Measurements from ENCODE around the gene SMOC1. TPM values are rescaled to one million over a fixed set of nuclear protein-coding genes. Genes with fewer than 3 reads are reported as not detected.

SMOC1 gene
- total and polyA plus RNA-seq, 12 donors = 0.33 to 19.8 (median 4.5) TPM

DNA sequence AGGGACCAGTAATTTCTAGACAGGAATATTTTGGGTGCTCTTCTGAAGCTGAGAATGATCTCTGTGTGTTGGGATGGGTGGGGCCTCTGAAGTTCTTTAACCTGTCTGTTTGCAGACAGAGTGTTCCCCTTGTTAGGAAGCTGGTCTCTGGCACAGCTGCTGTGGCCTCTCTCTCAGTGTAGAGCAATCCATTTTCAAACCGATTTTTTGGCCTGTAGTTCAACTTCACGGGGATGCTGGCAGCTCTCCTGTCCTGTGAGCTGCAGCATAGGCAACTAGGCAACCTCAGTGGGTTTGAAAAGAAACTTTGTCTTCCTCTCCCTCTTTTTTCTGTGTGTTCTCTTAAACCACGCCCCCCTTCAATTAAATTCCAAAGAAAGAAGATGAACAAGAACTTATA, 69.1 kb downstream of the SMOC1 start:
- H3K9me3 ChIP-seq (replicated peaks in 1 of 3) = peaks cover 0 to 11% (median 0%) of the 10 kb centered on the region in 3 donors
- H3K4me1 ChIP-seq (replicated peaks in 1 of 2) = no peaks in the 10 kb centered on the region
- TF ChIP-seq, protein P1, sequence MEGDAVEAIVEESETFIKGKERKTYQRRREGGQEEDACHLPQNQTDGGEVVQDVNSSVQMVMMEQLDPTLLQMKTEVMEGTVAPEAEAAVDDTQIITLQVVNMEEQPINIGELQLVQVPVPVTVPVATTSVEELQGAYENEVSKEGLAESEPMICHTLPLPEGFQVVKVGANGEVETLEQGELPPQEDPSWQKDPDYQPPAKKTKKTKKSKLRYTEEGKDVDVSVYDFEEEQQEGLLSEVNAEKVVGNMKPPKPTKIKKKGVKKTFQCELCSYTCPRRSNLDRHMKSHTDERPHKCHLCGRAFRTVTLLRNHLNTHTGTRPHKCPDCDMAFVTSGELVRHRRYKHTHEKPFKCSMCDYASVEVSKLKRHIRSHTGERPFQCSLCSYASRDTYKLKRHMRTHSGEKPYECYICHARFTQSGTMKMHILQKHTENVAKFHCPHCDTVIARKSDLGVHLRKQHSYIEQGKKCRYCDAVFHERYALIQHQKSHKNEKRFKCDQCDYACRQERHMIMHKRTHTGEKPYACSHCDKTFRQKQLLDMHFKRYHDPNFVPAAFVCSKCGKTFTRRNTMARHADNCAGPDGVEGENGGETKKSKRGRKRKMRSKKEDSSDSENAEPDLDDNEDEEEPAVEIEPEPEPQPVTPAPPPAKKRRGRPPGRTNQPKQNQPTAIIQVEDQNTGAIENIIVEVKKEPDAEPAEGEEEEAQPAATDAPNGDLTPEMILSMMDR (IDR thresholded peaks at IDR 0.05) = no peak
- TF ChIP-seq POLR2A (IDR thresholded peaks at IDR 0.05) = no peak
- H3K27ac ChIP-seq = no peak overlapping the region
- no peaks in the 10 kb centered on the region for H3K36me3 ChIP-seq (replicated peaks in 1 of 2)
- H3K4me3 ChIP-seq = no peak overlapping the region
- DNase-seq = no peak
- intact Hi-C loops (cut with DNase I) = no loop called here
- WGBS, 4 donors = 63 to 80% (median 72%) methylated on average over 3 of the region's 3 CpGs
- H3K27me3 ChIP-seq = no peaks in the 10 kb centered on the region

DNA sequence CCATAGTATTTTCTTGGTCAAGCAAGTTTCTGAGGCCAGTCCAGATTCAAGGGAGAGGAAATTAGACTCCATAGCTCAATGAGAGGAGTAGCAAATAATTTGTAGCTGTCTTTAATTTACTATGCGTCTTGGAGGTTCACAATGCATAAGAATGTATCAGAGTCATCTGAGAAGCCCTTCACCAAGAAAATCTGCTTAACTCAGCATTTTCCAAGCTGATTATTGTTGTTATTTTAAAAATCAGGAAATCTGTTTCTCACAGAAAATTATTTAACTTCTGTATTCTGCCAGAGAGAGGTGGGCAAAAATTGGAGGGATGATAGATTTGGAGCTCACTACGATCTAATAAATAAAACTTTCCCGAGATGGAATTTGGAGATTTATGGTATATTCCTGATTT, 72.0 kb downstream of the SMOC1 start:
- no peak overlapping the region for H3K4me3 ChIP-seq
- H3K27me3 ChIP-seq = peaks cover 4% of the 10 kb centered on the region
- no peak for DNase-seq
- no peak for TF ChIP-seq POLR2A (IDR thresholded peaks at IDR 0.05)
- TF ChIP-seq, protein P1 (IDR thresholded peaks at IDR 0.05) = no peak
- H3K27ac ChIP-seq = no peak overlapping the region
- H3K4me1 ChIP-seq (replicated peaks in 1 of 2) = no peaks in the 10 kb centered on the region
- no peaks in the 10 kb centered on the region for H3K9me3 ChIP-seq (replicated peaks in 1 of 3)
- no peaks in the 10 kb centered on the region for H3K36me3 ChIP-seq (replicated peaks in 1 of 2)
- WGBS, 4 donors = 83 to 89% (median 88%) methylated on average over 3 of the region's 3 CpGs
- intact Hi-C loops (cut with DNase I) = no loop called here

DNA sequence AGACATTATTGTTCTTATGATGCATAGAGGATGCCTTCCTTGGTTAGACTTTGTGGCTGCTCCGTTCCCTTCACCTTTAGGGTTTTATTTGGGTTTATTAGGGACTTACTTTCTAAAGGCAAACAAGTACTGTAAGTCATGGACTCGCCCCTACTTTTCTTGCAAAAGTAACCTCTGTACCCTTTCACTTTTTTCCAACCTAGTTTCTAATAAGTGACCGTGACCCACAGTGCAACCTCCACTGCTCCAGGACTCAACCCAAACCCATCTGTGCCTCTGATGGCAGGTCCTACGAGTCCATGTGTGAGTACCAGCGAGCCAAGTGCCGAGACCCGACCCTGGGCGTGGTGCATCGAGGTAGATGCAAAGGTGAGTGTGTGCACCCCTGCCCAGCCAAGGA, 72.7 kb downstream of the SMOC1 start:
- Histone ChIP-seq H3K4me3 (no peak overlapping the region), H3K36me3 (replicated peaks in 1 of 2) (no peaks in the 10 kb centered on the region), H3K9me3 (replicated peaks in 1 of 3) (no peaks in the 10 kb centered on the region), H3K27ac (no peak overlapping the region), H3K27me3 (peaks cover 4% of the 10 kb centered on the region), H3K4me1 (replicated peaks in 1 of 2) (no peaks in the 10 kb centered on the region)
- 81 to 93% (median 87%) methylated on average over 9 of the region's 9 CpGs for WGBS, 4 donors
- no peak for TF ChIP-seq POLR2A (IDR thresholded peaks at IDR 0.05)
- TF ChIP-seq, protein P1 (IDR thresholded peaks at IDR 0.05) = no peak
- intact Hi-C loops (cut with DNase I) = no loop called here
- DNase-seq = no peak

DNA sequence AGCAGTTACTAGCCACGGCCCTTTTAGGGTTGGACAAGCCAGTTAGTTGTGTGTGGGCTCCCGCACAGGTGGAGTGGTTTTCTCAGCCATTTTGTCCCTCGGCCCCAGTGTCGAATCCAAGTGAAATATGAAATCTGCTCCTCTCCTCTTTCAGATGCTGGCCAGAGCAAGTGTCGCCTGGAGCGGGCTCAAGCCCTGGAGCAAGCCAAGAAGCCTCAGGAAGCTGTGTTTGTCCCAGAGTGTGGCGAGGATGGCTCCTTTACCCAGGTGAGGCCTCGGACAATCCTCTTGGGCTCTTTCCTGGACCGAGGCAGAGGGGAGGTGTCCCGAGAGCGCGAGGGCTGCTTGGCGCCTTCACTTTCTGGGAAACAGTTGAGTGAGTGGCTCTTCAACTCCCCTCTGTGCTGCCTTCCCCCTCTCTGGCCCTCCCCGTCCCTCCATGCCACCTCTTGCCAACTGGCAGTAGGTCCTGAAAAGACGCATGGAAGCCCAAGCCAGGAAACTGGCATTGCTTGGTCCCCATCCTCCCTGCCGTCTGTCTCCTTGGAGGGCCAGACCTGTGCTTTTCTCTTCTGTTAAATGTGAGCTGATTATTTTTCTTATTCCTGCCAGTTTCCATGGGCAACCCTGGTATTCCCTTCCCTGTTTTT, 74.2 kb downstream of the SMOC1 start:
- Histone ChIP-seq H3K27ac (no peak overlapping the region), H3K4me3 (no peak overlapping the region), H3K36me3 (replicated peaks in 1 of 2) (no peaks in the 10 kb centered on the region), H3K27me3 (peaks cover 4% of the 10 kb centered on the region), H3K4me1 (replicated peaks in 1 of 2) (no peaks in the 10 kb centered on the region), H3K9me3 (replicated peaks in 1 of 3) (no peaks in the 10 kb centered on the region)
- 82 to 97% (median 90%) methylated on average over 13 to 16 of the region's 16 CpGs for WGBS, 4 donors
- TF ChIP-seq, protein P1 (IDR thresholded peaks at IDR 0.05) = no peak
- no peak for TF ChIP-seq POLR2A (IDR thresholded peaks at IDR 0.05)
- no peak for DNase-seq
- intact Hi-C loops (cut with DNase I) = no loop called here
